ENCODE data around the gene OR6B3. TPM values are rescaled to one million over a fixed set of nuclear protein-coding genes. Genes with fewer than 3 reads are reported as not detected.
A peak's percentile ranks its signal among the peaks of the same experiment; 100 is the strongest.

Gene OR6B3
- total and polyA plus RNA-seq, 2 donors (not counting 1 experiment from before 2014, with no cell fraction given): not detected

GRCh38 chr2:240066489-240066888 is 13.2 kb upstream of the OR6B3 start:
- Histone ChIP-seq H3K4me2 (ENCODE audit: extremely low read depth, insufficient read depth, low read length) (no peak overlapping the region), H3K9me3 (ENCODE audit: control insufficient read depth, insufficient read depth, low read depth, low read length) (no peaks in the 10 kb centered on the region), H3K27ac (ENCODE audit: insufficient read depth, low read length) (no peak overlapping the region), H4K20me1 (ENCODE audit: control insufficient read depth, extremely low read depth, insufficient read depth, low read length) (no peaks in the 10 kb centered on the region), H3K4me3 (replicated peaks in 1 of 4; ENCODE audit: control extremely low read depth in 1 of 4, insufficient read depth in 1 of 4, low read depth in 3 of 4, low read length in 4 of 4) (no peak overlapping the region), H3K36me3 (ENCODE audit: control insufficient read depth, insufficient read depth, low read length) (no peaks in the 10 kb centered on the region), H3K4me1 (ENCODE audit: control insufficient read depth, extremely low read depth, insufficient read depth, low read length) (no peaks in the 10 kb centered on the region), H3K27me3 (ENCODE audit: control insufficient read depth, insufficient read depth, low read length) (no peaks in the 10 kb centered on the region), H3K79me2 (ENCODE audit: control insufficient read depth, insufficient read depth, low read length) (no peaks in the 10 kb centered on the region), H3K9ac (ENCODE audit: insufficient read depth, low read length) (no peak overlapping the region), H2AFZ (ENCODE audit: low read length) (no peak overlapping the region)
- TF ChIP-seq CTCF (conservative IDR thresholded peaks at IDR 0.05 in 1 of 2, IDR thresholded peaks at IDR 0.05 in 1 of 2; ENCODE audit: low read depth in 1 of 2, low read length in 2 of 2) (no peak), EZH2 (IDR thresholded peaks at IDR 0.05; ENCODE audit: low read length, missing control alignments) (no peak)
- DNase-seq (ENCODE audit: low read depth in 2 of 2): no peak

GRCh38 chr2:240064898-240065297 is 11.6 kb upstream of the OR6B3 start:
- DNase-seq (ENCODE audit: low read depth in 2 of 2): no peak
- Histone ChIP-seq H3K36me3 (ENCODE audit: control insufficient read depth, insufficient read depth, low read length) (no peaks in the 10 kb centered on the region), H3K27me3 (ENCODE audit: control insufficient read depth, insufficient read depth, low read length) (no peaks in the 10 kb centered on the region), H3K4me1 (ENCODE audit: control insufficient read depth, extremely low read depth, insufficient read depth, low read length) (no peaks in the 10 kb centered on the region), H3K9me3 (ENCODE audit: control insufficient read depth, insufficient read depth, low read depth, low read length) (no peaks in the 10 kb centered on the region), H3K4me2 (ENCODE audit: extremely low read depth, insufficient read depth, low read length) (no peak overlapping the region), H4K20me1 (ENCODE audit: control insufficient read depth, extremely low read depth, insufficient read depth, low read length) (no peaks in the 10 kb centered on the region), H3K27ac (ENCODE audit: insufficient read depth, low read length) (no peak overlapping the region), H3K4me3 (replicated peaks in 1 of 4; ENCODE audit: control extremely low read depth in 1 of 4, insufficient read depth in 1 of 4, low read depth in 3 of 4, low read length in 4 of 4) (no peak overlapping the region), H3K9ac (ENCODE audit: insufficient read depth, low read length) (no peak overlapping the region), H2AFZ (ENCODE audit: low read length) (no peak overlapping the region), H3K79me2 (ENCODE audit: control insufficient read depth, insufficient read depth, low read length) (no peaks in the 10 kb centered on the region)
- no peak for TF ChIP-seq CTCF (conservative IDR thresholded peaks at IDR 0.05 in 1 of 2, IDR thresholded peaks at IDR 0.05 in 1 of 2; ENCODE audit: low read depth in 1 of 2, low read length in 2 of 2)
- no peak for TF ChIP-seq EZH2 (IDR thresholded peaks at IDR 0.05; ENCODE audit: low read length, missing control alignments)

GRCh38 chr2:240060977-240061591 is 7.8 kb upstream of the OR6B3 start:
- TF ChIP-seq EZH2 (IDR thresholded peaks at IDR 0.05; ENCODE audit: low read length, missing control alignments) (no peak), CTCF (conservative IDR thresholded peaks at IDR 0.05 in 1 of 2, IDR thresholded peaks at IDR 0.05 in 1 of 2; ENCODE audit: low read depth in 1 of 2, low read length in 2 of 2) (peak; percentile 67 to 73)
- no peaks in the 10 kb centered on the region for H3K9me3 ChIP-seq (ENCODE audit: control insufficient read depth, insufficient read depth, low read depth, low read length)
- no peak overlapping the region for H2AFZ ChIP-seq (ENCODE audit: low read length)
- no peaks in the 10 kb centered on the region for H3K4me1 ChIP-seq (ENCODE audit: control insufficient read depth, extremely low read depth, insufficient read depth, low read length)
- DNase-seq (ENCODE audit: low read depth in 2 of 2): peak; percentile 27 to 66
- no peaks in the 10 kb centered on the region for H3K79me2 ChIP-seq (ENCODE audit: control insufficient read depth, insufficient read depth, low read length)
- H3K27ac ChIP-seq (ENCODE audit: insufficient read depth, low read length): no peak overlapping the region
- no peaks in the 10 kb centered on the region for H4K20me1 ChIP-seq (ENCODE audit: control insufficient read depth, extremely low read depth, insufficient read depth, low read length)
- H3K27me3 ChIP-seq (ENCODE audit: control insufficient read depth, insufficient read depth, low read length): peaks cover 6% of the 10 kb centered on the region
- H3K36me3 ChIP-seq (ENCODE audit: control insufficient read depth, insufficient read depth, low read length): no peaks in the 10 kb centered on the region
- no peak overlapping the region for H3K4me3 ChIP-seq (replicated peaks in 1 of 4; ENCODE audit: control extremely low read depth in 1 of 4, insufficient read depth in 1 of 4, low read depth in 3 of 4, low read length in 4 of 4)
- H3K4me2 ChIP-seq (ENCODE audit: extremely low read depth, insufficient read depth, low read length): no peak overlapping the region
- no peak overlapping the region for H3K9ac ChIP-seq (ENCODE audit: insufficient read depth, low read length)

All from fibroblast of lung (primary cell).